Activated effector memory CD4-positive, alpha-beta T cell treated with anti-CD3 and anti-CD28 coated beads, Interleukin-2, amount 50 U/mL, for 16 hours (primary cell): ENCODE data around the gene KCTD5.
"Not testable (repeated sequence)": the region's sequence is repeated elsewhere in the genome, so short reads cannot be mapped to it uniquely, and the experiment has no call there.

Experiments
- DNase-seq: peaks from one replicate; pipeline ENCODE4 v3.0.0-alpha.2; 2020

Gene KCTD5

DNA sequence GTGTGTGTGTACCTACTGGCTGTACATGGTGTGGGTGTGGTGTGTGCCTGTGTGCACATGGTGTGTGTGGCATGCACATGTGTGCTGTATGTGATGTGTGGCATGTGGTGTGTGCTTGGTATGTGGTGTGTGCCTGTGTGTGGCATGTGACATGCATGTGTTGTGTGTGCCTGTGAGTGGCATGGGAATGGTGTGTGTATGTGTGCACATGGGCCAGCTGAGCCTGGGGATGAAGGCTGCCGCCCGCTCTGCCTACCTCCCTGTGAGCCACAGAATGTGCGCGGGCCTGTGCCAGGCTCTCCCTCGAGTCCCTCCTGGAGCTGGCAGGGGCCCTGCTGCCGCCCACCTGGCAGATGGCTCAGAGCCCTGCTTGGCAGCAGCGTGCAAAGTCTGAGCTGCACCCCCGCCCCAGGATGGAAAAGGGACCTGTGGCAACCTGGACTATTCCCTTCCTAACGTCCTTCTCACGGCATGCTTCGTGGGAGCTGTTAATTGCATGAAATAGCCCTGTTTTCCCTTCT is 28.4 kb downstream of the KCTD5 start:
- DNase-seq = no peak

DNA sequence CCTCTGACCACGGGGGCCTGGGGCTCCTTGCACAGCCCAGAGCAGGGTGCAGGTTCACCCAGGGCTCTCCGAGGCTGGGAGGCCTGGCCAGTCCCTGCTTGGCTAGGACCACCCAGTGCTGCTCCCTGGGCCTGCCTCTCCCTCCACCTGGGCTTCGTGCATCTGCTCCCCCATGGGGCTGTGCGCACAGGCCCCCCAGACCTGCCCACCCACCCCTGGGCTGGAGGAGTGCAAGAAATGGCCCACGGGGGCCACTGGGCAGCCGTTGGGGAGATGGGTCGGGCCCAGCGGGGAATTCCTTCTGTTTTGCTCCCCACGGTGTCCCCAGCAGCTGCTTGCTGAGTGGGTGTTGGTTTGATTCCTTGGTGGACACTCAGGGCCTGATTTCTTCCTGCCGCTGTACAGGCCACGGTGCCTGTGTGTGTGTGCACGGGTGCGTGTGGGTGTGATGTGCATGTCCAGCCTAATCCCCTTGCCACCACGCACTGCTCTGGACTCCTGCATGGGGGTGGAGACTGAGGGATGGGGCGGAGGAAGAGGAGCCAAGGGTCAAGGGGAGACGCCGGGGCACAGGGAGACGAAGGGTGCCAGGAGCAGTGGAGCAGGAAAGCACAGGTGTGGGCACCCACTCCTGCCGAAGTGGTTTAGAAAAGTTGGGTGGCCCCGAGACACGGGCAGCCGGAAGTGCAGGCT is 29.2 kb downstream of the KCTD5 start:
- DNase-seq = no peak

DNA sequence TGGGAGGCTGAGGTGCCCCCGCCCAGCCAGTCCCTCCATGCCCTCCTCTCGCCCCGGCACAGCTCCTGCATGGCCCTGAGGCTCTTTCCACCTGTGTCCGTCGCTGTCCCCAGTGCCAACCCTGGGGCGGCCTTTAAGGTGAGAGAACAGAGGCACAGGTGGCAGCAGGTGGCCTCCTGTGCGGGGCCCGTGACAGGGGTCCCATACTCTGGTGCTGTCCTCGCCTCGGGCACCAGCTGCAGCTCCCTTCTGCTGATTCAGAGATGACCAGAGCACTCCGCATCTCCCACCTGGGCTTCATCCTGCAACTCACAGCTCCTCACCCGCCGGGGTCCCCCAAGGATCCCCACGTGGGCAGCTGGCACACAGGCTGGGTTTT is 29.7 kb downstream of the KCTD5 start:
- DNase-seq = no peak

DNA sequence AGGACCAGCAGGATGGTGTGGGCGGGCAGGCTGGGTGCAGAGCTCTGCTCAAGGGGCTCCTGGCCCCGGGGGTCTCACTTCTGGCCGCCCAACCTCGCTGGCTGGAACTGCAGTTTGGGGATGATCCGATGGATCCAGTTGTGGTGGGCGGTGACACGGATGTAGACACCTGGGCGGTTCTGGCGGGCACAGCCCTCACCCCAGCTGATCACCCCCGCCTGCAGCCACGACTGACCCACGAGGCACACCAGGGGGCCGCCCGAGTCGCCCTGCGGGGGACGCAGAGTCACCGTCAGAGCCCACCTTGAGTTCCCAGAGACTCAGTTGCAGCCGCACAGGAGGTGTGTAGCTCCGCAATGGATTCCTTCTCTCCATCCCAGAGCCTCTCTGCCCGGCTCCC is 30.2 kb downstream of the KCTD5 start:
- no peak for DNase-seq

DNA sequence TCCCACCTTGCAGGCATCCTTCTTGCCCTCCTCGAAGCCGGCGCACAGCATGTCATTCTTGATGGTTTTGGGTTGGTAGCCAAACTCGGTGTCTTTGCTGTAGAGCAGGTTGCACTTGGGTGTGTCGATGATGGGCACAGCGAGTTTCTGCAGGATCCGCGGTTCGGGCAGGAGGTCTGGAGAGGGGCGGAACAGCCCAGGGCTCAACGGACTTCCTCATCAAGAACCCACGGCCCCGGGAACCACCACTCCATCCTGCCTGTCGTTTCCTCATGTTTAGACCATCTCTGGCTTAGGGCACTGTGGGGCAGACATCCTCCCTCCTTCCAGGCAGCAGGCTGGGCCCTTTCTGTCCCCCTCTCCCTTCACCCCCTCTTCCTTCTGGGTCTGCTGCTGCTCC is 31.2 kb downstream of the KCTD5 start:
- DNase-seq = no peak

DNA sequence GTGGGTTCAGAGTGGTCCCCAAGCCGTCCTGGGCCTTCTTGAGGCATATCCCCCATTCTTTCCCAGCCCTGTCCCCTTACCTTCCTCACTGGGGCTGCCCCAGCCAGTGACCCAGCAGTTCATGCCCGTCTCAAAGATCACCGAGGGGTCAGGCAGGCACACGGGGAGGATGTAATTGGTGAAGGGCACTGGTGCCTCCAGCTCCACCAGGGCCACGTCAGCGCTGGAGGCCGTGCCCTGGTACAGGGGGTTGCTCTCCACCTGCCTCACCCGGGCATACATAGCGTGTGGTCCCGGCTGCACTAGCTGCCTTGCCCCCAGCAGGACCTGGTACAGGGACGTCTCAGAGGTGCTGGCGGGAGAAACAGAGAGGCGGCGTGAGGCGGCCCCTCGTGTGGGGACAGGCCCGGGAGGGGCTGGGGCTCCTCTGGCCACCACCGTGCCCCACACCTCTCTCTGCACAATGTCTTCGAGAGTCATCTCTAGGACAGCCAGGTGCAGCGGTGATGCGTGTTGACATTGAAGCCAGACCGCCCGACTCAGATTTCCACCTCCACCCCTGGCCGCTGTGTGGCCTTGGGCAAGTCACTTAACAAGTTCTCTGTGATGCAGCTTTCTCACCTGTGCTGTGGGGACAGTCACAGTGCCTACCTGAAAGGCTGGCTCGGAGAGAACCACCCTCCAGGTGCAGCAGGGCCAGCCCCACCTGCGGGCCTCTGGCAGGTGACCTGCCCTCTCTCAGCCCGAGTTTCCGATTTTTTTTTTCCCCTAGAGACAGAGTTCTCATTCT is 31.9 kb downstream of the KCTD5 start:
- no peak for DNase-seq

DNA sequence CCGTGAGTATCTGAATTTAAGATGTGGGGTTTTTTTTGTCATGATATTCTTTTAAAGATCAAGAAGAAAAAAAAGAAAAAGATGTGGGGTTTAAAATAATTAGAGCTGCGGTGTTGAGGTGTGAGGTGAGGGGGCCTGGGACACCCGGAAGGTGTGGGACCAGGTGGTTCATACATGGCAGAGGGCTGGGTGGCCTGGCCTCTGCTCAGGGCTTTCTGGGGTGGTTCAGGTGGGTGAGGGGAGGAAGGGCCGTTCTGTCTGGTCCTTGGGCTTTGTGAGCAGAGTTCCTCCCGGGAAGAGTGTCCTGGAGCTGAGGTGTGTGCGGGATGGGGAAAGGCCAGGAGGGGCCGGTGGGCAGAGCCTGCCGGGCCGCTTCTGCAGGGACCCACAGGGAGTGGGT is 32.7 kb downstream of the KCTD5 start:
- no peak for DNase-seq

DNA sequence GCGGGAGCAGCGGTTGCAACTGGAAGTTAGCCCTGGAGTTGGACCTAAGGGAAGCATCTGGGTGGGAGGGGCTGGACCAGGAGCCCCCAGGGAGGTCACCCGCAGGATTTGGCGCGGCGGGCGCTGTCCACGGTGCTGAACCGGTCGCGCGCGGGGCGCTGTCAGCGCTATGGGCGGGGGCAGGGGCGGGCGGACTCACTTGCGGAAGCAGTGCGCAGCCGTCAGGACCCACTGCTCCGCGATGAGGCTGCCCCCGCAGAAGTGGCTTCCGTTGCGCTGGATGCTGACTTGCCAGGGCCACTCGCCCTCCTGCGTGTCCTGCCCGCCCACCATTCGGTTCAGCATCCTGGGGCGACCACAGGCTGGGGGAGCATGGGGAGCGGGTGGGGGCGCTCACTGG is 33.2 kb downstream of the KCTD5 start:
- peak; percentile 94 for DNase-seq

DNA sequence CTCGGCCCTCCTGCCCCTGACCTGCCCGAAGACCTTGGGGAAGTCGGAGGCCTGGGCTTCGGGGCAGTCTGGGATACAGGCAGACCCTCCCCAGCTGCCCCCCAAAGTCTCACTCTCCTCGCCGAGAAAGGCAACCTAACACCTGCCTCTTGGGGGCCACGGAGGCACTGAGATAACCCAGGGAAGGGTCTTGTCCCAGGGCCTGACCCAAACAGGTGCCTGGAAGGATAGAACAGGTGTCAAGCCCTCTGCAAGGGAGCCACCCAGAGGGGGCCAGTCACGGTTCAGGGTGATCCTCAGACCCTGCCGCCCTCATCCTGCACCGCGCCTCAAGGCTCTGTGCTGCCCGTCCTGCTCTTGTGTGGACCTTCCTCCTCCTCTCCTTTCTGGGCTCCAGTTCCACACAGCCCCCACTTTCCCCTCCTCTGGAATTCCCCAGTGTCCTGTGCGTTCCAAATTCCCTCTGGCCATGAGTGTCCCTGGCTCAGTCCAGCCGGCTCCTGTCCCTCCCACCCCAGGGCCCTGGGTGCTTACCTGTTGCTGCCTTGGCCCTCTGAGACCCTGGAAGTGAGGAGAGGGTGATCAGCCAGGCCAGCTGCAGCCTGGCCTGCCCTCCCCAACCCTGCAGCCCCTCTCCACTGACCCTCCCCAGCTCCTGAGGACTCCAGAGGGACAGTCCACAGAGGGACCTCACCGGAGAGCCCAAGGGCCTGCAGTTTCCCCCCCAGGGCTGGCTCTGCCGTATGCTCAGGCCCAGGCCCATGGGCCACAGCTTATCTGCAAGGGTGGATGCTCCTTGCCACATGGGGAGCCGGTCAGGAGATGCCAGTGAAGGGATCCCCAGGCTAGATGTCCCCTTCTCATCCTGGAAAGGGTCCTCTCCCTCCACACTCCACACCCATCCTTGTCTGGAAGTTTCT is 33.9 kb downstream of the KCTD5 start:
- DNase-seq = no peak

DNA sequence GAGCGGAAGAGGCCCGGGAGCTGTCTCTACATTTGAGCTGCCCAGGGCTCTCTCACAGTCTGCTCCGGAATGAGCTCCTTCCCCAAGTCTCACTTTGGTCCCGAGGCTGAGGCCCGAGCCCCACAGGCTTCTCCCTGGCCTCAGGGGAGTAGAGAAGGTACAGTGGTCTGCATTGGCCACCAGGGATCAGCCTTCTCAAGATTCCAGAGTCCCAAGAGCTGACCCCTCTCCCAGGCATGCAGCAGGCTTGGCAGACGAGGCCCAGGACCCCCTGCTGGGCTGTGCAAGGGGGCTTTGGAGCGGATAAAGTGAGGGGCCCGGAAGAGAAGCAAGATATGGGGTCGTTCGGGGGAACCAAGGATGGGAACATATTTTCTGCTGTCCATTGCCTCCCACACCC is 34.6 kb downstream of the KCTD5 start:
- no peak for DNase-seq

DNA sequence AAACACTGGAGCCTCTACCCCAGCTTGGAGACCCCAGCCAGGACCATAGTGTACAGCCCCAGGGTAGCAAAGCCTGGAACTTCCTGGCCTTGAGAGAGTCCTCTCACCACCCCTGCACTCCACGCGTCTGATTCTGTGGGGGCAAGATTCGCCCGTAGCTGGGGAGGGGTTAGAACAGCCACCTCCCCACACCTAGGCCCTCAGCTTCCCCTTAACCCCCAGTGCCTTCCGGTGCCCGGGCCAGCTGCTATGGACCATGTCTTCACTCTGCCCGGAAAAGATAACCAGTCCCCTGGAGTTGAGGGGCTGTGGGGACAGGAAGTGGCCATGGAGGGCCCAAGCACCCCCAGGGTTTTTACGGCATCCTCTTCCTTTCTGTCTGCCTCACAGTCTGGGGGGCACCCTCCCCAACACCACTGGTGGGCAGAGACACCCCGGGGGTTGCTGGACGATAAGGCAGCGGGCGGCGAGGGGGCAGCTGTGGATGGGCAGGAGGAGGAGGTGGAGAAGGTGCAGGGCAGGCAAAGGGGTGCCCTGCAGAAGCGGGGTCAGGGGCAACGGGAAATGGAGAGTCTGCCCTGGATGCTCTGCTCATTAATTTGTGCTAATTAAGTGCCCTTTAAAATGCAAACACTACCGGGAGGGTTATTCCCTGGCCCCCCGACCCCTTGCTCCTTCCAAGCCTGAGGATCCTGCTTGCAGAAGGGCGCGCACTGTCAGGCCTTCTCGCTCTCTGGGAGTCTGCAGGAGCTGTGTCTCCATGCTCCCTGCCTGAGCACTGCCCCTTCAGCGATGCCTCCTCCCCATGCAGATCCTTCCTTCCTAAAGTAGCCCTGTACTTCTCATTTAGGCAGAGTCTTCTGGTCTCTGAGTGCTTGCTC is 35.3 kb downstream of the KCTD5 start:
- no peak for DNase-seq

DNA sequence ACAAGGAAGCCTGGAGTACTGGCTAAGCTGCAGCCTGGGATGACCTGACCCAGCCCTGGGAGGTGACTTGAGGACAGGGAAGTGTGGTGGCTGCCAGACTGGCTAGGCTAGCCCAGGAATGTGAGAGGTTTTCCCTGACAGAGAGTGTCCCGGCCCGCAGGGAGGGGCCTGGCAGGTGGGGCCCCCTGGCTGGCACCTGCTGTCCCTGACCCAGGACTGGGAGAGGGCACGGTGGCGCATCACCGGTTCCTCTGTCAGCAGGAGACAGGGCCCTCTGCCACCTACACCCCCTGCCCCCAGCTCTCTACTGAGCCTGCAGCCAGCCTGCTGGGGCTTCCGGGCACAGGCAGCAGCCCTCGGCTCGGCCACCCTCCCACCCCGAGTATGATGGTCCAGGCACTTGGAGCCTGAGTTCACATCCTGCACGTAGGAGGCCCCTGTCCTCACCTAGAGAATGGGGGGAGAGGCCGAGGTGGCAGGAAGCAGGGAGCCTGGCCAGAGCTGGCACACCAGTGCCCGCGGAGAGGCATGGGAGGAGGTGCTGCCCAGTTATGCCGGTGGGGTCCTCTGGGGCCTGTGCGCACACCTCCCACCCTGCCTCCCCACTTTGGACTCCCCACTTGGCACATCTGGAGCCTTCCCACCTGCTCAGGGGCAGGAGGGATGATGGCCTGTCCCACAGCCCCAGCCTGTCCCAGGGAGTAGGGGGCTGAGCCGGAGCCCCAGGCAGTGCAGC is 37.2 kb downstream of the KCTD5 start:
- DNase-seq = no peak

DNA sequence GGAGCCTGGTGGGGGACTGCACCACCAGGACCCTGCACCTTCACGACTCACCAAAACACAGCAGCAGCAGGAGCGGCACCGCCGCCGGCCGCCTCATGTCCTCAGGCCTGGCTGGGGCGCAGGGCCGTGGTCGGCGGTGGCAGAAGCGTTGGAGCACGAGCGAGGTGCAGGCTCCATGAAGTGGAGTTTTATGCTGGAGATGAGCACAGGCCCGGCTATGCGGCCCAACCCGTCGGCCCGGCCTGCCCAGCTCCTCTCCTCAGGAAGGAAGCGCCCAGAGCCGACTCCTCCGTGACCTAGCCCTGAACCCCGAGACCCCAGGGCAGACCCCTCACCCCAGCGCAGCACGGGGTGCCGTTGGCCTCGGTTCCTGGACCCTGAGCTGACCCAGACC is 37.7 kb downstream of the KCTD5 start, which contains the start of gene PRSS27:
Gene PRSS27, minus strand, starts transcription at position 161 of the 394 bp plus-strand sequence. Its CDS starts 64 bp downstream, at position 97.
- no peak for DNase-seq

DNA sequence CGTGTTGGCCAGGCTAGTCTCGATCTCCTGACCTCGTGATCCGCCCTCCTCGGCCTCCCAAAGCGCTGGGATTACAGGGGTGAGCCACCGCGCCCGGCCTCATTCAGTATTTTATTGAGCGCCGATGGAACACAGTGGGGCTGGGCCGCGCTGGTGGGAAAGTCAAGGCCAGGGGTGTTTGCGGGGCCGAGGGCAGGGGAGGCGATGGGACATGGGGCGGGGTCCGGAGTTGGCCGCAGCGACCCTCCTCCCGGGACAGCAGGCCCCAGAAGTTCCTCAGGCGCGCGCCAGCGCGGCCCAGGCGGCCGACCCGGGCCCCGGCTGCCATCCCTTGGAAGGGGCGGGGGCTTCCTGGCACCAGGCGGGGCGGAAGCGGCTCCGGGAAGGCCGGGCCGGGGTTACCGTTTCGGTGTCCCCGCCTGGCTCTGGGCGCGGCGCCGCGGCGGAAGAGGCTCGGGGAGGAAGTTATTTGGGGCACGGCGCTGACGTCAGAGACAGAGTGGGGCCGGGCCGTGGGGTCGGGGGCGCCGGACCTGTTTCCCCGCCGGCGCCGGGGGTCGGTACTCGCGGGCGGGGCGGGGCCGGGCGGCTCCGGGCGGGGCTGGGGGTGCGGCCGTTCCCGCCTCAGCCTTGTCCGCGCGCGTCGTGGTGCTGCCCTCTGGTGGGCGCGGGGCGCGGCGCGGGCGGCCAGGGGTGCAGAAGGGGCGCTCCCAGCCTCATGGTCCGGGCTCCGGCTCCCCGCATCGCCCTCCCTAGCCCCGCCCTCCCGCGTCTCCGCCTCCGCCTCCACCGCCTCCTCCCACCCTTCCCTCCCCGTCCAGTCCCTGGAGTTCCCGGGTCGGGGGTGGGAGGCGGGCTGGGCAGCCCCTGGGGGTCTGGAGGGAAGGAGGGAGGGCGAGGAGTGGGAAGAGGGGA is 38.7 kb downstream of the KCTD5 start:
- peak; percentile 94 for DNase-seq

DNA sequence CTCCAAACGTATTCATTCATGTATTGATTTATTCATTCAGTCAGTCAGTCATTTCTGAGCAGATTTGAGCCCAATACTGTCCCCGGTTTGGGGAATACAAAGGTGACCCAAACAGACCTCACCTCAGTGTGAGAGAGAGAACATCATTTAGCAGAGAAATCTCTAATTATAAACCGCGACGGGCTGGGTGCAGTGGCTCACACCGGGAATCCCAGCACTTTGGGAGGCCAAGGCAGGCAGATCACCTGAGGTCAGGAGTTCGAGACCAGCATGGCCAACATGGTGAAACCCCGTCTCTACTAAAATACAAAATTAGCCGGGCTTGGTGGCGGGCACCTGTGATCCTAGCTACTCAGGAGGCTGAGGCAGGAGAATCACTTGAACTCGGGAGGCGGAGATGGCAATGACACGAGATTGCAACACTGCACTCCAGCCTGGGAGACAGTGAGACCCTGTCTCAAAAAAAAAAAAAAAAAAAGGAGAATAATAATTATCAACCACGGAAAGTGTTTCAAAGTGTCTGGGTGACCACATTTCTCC is 39.4 kb downstream of the KCTD5 start:
- DNase-seq = not testable (repeated sequence)

DNA sequence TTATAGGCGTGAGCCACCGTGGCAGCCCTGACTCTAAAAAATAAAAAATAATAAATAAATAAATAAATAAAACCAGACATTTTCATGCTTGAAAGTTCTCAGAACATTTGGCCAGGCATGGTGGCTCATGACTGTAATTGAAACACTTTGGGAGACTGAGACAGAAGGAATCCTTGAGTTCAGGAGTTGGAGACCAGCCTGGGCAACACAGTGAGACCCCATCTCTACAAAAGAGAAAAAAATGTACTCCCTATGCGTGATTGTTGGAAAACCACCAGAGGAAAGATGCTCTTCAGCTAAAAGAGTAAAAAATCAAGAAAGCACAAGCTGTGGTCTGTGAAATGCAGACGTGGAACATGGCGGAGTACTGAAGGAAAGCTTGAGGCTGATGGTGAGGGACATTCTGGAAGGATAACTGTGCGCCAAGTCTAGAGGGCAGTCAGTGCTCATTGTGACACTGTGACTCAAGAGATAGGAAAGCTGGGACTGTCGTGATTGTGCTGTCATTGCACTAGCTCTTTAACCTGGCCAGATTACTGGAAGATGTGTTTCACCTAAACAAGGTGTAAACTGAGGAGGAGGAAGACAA is 41.9 kb downstream of the KCTD5 start:
- DNase-seq = no peak

DNA sequence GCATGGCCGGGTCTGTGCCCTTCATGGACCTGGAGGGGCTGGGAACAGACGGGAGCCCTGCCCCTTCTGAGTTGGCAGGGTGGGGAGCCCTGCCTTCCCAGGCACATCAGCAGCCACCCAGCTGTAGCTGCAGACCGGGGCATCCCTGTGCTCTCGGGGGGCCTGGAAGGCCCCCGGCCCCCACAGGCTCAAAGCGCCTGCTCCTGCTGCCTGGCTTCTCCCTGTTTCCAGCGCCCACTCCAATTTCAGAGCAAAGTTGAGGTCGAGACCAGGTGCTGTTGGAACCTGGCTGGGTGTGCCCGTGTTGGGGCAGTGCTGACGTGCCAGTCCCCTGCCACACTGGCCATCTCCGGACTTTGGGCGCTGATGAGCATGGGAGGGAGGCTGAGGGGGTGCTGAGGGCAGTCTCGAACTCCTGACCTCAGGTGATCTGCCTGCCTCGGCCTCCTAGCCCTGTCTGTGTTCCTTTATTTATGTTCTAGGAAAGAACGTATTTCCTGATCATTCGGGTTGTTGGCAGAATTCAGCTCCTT is 42.6 kb downstream of the KCTD5 start:
- no peak for DNase-seq

DNA sequence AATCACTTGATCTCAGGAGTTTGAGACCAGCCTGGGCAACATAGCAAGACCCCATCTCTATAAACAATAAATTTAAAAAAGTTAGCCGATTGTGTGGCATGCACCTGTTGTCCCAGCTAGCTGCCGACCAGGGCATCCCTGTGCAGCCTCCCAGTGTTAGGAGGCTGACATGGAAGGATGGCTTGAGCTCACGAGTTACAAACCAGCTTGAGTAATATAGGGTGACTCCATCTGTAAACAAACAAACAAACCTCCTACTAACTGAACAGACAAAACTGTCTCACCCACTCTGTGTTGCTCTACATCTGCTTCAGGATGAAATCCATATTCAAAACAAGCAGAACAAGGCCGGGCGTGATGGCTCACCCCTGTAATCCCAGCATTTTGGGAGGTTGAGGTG is 44.6 kb downstream of the KCTD5 start:
- DNase-seq = no peak

DNA sequence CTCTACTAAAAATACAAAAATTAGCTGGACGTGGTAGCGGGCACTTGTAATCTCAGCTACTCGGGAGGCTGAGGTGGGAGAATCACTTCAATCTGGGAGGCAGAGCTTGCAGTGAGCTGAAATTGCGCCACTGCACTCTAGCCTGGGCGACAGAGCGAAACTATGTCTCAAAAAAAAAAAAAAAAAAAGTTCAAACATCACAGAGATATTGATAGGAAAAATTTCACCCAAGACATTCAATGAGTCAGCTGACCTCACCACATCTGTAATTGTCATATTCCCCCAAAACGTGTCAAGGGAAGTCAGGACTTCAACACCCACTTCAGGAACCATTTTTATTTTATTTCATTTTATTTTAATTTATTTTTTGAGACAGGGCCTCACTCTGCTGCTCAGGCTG is 45.7 kb downstream of the KCTD5 start:
- no peak for DNase-seq
